ENCODE data around the gene LGMN. TPM values are rescaled to one million over a fixed set of nuclear protein-coding genes. Genes with fewer than 3 reads are reported as not detected.

LGMN gene
- total and polyA plus RNA-seq, 2 of the 8 experiments (the other 6 are each of a cell fraction or from before 2014, with no cell fraction given), result 57.4 to 83.4 TPM

DNA sequence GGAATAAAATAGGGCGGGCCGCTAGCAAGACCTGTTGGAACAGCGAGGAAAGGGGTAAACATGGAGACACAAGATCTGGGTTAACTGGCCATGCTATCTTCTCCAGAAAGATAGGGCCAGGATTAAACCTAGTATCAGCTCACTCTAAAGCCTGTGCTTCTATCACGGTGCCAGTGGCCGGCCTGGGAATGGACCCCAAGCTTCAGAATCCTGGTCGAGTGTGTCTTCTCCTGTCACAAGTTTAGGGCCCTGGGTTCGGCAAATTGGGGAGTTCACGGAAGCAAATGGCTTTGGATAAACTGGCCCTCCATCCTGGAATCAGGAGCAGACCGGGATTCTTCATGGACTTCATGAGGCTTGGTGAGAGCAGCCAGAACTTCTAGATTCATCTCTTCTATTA lies 82.2 kb downstream of the LGMN start:
- Histone ChIP-seq H4K91ac (replicated peaks; ENCODE audit: insufficient read length, low read length) (no peak overlapping the region), H2BK15ac (ENCODE audit: low read length) (no peak overlapping the region), H3K27ac (ENCODE audit: low read depth, low read length) (no peak overlapping the region), H2BK12ac (ENCODE audit: low read depth, low read length) (no peak overlapping the region), H3K9ac (replicated peaks in 1 of 4; ENCODE audit: extremely low read depth in 1 of 4, low read depth in 3 of 4, low read length in 3 of 4) (no peak overlapping the region), H3K23me2 (ENCODE audit: low read depth, low read length) (no peaks in the 10 kb centered on the region), H3K36me3 (ENCODE audit: control insufficient read depth in 2 of 4, insufficient read depth in 4 of 4, low read length in 3 of 4) (no peaks in the 10 kb centered on the region), H3K18ac (ENCODE audit: extremely low read depth, low read length) (no peak overlapping the region), H3K27me3 (replicated peaks in 1 of 4; ENCODE audit: control insufficient read depth in 3 of 4, extremely low read depth in 1 of 4, insufficient read depth in 3 of 4, low read length in 3 of 4) (no peaks in the 10 kb centered on the region), H3K4ac (replicated peaks; ENCODE audit: insufficient read length, low read depth, low read length) (no peak overlapping the region), H3K4me3 (ENCODE audit: extremely low read depth in 1 of 4, insufficient read depth in 2 of 4, low read depth in 3 of 4, low read length in 4 of 4) (no peak overlapping the region), H4K20me1 (replicated peaks in 1 of 2; ENCODE audit: control insufficient read depth in 1 of 2, insufficient read depth in 2 of 2, low read length in 2 of 2) (no peaks in the 10 kb centered on the region), H2BK20ac (ENCODE audit: low read length) (no peak overlapping the region), H3K9me3 (ENCODE audit: insufficient read depth in 2 of 2, low read depth in 1 of 2, low read length in 1 of 2) (no peaks in the 10 kb centered on the region), H4K5ac (ENCODE audit: insufficient read length, low read depth, low read length) (no peak overlapping the region), H3K14ac (ENCODE audit: insufficient read length) (no peak overlapping the region), H2BK120ac (replicated peaks; ENCODE audit: low read depth, low read length) (no peak overlapping the region), H3K23ac (ENCODE audit: insufficient read length) (no peak overlapping the region), H2AK5ac (ENCODE audit: low read depth, low read length) (no peak overlapping the region), H3K56ac (replicated peaks; ENCODE audit: insufficient read length, low read depth, low read length) (no peak overlapping the region), H2BK5ac (ENCODE audit: low read depth, low read length) (no peak overlapping the region), H3K4me1 (replicated peaks in 1 of 4; ENCODE audit: control insufficient read depth in 3 of 4, insufficient read depth in 4 of 4, low read length in 3 of 4) (peaks cover 0 to 2% (median 0%) of the 10 kb centered on the region in 4 experiments; a peak in 1 of 7 replicates), H3K79me2 (ENCODE audit: control insufficient read depth in 1 of 2, insufficient read depth in 2 of 2, low read length in 2 of 2) (no peaks in the 10 kb centered on the region), H4K8ac (ENCODE audit: extremely low read depth, insufficient read depth, low read length) (0 out of 2 replicates have a peak overlapping the region, but pooled peaks have one; percentile 31), H3K4me2 (ENCODE audit: insufficient read depth in 1 of 2, low read depth in 2 of 2, low read length in 2 of 2) (no peak overlapping the region), H3K79me1 (ENCODE audit: low read depth, low read length) (no peaks in the 10 kb centered on the region; the same call in 1 of the 2 replicates), H2AFZ (ENCODE audit: low read length) (no peak overlapping the region)
- POLR2A ChIA-PET (ENCODE audit: partially characterized antibody), result no interaction called here
- DNase-seq (ENCODE audit: low read depth in 1 of 2, low spot score in 2 of 2) (no peak), FAIRE-seq (no peak)
- CTCF ChIA-PET (ENCODE audit: partially characterized antibody), result interaction anchor here (0.9 to 1.3 kb wide), 3 partner anchors 22 to 70 kb away, joined by 3 to 5 read pairs (median 4); no protein-coding TSS in a partner anchor
- 85% methylated on average over 9 of the region's 9 CpGs; no CpG with 5 or more reads in 1 of the 2 experiments for WGBS, 2 experiments (ENCODE audit: extremely low coverage in 1 of 2, insufficient coverage in 1 of 2, insufficient read length in 1 of 2, insufficient replicate concordance in 2 of 2, low coverage in 1 of 2, low lambda C conversion rate in 2 of 2, missing lambda C conversion rate in 1 of 2)
- TF ChIP-seq SP2 (IDR thresholded peaks at IDR 0.05; ENCODE audit: low read length) (no peak), EZH2 (IDR thresholded peaks at IDR 0.05; ENCODE audit: low read depth, low read length, severe bottlenecking) (no peak), CBX8 (IDR thresholded peaks at IDR 0.05; ENCODE audit: borderline replicate concordance, low read depth, low read length) (no peak), SP4 (IDR thresholded peaks at IDR 0.05; ENCODE audit: low read length) (no peak), SIN3A (conservative IDR thresholded peaks at IDR 0.05 in 1 of 2, IDR thresholded peaks at IDR 0.05 in 1 of 2; ENCODE audit: low read depth in 1 of 2, low read length in 2 of 2) (no peak), CHD1 (IDR thresholded peaks at IDR 0.05; ENCODE audit: low read depth, low read length) (no peak), ASH2L (IDR thresholded peaks at IDR 0.05; ENCODE audit: low read length) (no peak), BACH1 (IDR thresholded peaks at IDR 0.05; ENCODE audit: low read length) (no peak), JUN (IDR thresholded peaks at IDR 0.05; ENCODE audit: low read depth, low read length) (no peak)
- TF ChIP-seq, protein P1, sequence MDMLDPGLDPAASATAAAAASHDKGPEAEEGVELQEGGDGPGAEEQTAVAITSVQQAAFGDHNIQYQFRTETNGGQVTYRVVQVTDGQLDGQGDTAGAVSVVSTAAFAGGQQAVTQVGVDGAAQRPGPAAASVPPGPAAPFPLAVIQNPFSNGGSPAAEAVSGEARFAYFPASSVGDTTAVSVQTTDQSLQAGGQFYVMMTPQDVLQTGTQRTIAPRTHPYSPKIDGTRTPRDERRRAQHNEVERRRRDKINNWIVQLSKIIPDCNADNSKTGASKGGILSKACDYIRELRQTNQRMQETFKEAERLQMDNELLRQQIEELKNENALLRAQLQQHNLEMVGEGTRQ (IDR thresholded peaks at IDR 0.05; ENCODE audit: low read length), result no peak
- TF ChIP-seq, protein P2, sequence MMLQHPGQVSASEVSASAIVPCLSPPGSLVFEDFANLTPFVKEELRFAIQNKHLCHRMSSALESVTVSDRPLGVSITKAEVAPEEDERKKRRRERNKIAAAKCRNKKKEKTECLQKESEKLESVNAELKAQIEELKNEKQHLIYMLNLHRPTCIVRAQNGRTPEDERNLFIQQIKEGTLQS (IDR thresholded peaks at IDR 0.05; ENCODE audit: insufficient read depth, low read depth, low read length), result no peak

All from H1 (cell line).